Measurements from ENCODE around the gene UGDH.
"Not testable (repeated sequence)": the region's sequence is repeated elsewhere in the genome, so short reads cannot be mapped to it uniquely, and the experiment has no call there.

Gene UGDH

DNA sequence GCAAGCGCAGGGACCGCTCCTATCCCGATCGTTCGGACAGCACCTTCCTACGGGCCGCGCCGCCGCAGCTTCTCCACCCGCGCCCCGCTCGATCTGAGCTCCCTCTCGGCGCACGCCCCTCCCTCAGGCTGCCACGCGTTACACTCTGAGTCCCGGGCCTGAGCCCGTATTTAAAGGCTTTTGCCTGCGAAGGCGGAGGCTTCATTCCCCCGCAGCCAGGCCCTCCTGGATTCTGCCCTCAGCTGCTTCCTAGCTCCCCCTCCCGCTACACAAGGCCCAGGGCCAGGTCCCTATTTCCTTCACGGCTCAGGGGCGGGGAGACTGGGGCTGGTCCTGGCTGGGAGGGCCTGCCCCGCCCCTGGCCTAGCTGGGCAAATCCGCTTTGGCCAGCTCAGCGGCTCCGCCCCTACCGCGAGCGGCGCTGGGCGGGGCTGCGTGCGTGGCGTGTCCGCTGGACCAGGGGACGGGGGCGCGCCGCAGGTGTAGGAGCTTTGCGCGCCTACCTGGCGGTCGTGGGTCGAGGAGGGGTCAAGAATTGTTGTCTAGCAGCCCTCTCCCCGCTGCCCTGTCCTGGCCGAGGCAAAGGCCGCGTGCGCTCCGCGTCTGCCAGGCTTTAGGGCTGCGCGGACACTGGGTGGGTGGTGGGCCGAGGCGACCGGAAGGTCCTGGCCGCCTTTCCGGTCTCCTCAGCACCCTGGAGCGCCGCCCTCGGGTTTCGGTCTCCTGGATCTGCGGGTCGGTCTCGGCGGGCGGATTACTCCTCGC, at the start of gene UGDH:
Gene UGDH (minus strand): TSS at position 144 of the 765 bp plus-strand sequence. CDS start 5,927 bp downstream, outside the sequence.
- peak; percentile 81 for DNase-seq (ENCODE audit: low read depth, low spot score)

DNA sequence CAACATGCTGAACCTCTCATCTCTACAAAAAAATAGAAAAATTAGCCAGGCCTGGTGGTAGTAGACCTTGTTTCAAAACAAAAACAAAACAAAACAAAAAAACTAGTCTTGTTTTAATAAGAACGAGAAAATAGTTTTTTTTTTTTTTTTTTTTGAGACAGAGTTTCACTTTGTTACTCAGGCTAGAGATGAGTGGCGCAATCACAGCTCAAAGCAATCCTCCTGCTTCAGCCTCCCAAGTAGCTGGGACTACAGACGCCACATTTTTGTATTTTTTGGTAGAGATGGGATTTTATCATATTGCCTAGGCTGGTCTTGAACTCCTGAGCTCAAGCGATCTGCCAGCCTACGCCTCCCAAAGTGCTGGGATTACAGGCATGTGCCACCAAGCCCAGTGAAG, 47.7 kb upstream of the UGDH start:
- DNase-seq (ENCODE audit: low read depth, low spot score): no peak

DNA sequence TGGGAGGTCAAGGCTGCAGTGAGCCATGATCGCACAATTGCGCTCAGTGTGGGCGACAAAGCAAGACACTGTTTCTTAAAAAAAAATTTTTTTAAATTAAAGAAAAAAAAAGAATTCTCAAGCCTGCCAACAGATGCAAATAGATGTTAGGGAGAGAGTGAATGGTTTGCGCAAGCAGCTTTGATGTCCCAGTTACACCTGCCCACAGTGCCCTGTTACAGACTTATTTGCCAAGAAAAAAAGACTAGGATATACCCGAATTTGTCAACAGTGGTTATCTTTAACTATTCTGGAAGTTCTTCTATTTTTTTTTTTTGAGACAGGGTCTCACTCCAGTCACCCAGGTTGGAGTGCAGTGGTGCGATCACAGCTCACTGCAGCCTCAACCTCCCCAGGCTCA, 44.3 kb upstream of the UGDH start:
- no peak for DNase-seq (ENCODE audit: low read depth, low spot score)

DNA sequence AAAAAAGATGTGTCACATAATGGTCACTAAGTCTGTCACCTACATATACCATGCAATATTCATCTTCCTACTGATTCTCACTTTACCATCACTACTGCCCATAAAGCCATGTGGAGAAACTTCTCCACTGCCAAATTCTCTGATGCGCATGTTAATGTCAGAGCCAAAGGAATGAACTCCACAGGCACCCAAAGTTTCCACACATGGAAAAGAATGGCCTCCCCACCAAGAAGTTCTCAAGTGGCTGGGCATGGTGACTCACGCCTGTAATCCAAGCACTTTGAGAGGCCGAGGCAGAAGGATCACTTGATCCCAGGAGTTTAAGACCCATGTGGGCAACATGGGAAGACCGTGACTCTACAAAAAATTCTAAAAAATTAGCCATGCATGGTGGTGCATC, 43.8 kb upstream of the UGDH start:
- DNase-seq (ENCODE audit: low read depth, low spot score): no peak

DNA sequence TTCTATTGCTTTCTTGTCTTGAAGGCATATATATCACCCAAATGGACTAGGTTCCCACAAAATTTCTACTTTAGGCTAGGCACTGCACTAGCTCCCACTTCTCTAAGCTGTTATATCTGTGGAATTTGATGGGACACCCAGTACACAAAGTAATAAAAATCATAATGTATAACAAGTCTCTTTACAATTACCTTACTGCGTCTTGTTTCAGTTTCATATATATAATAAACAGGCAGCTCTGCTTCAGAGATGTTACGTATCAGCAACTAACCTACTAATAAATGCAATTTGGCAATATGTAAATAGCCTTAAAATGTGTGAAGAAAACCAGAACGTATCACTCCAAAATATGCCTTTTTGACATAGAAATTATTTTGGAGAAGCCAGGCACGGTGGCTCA, 42.0 kb upstream of the UGDH start:
- DNase-seq (ENCODE audit: low read depth, low spot score): no peak

DNA sequence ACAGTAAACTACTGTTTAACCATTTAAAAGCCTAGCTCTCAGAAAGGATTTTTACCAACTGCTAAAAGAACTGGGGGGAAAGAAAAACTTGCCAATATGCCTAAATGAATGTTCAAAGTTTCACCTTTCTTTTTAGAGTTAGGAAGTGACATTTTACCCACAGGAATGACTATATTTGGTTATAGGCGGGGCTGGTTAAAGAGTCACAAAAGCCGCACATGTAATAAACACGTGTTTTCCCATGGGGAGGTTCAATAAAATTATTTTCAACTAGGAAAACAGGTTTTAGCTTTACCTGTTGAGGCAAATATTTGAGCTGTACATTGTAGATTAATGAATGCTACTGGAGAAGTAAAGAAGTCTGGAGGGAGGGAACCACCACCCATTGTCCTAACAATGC, 41.6 kb upstream of the UGDH start:
- DNase-seq (ENCODE audit: low read depth, low spot score): no peak

DNA sequence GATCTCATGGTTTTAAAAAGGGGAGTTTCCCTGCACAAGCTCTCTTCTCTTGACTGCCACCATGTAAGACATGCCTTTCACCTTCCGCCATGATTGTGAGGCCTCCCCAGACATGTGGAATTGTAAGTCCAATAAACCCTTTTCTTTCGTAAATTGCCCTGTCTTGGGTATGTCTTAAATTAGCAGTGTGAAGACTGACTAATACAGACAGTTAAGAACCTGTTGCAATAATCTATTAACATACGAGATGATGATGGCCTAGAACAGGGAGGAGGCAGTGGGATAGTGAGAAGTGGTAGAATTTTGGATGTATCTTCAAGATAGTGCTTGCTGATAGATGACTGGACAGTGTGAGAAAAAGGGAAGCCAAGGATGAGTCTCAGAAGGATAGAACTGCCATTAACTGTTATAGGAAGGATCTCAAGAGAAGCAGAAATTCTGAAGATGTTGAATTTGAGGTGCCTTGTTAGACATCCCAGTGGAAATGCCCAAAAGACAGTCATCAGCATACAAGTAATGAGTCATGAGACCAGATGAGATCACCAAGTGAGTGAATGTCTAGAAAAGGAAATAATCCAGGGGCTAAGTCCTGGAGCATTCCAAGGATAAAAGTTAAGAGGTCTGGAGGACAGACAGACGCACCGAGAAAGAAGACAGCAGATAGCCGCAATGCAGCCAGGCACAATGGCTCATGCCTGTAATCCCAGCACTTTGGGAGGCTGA, 38.8 kb upstream of the UGDH start:
- DNase-seq (ENCODE audit: low read depth, low spot score): no peak

DNA sequence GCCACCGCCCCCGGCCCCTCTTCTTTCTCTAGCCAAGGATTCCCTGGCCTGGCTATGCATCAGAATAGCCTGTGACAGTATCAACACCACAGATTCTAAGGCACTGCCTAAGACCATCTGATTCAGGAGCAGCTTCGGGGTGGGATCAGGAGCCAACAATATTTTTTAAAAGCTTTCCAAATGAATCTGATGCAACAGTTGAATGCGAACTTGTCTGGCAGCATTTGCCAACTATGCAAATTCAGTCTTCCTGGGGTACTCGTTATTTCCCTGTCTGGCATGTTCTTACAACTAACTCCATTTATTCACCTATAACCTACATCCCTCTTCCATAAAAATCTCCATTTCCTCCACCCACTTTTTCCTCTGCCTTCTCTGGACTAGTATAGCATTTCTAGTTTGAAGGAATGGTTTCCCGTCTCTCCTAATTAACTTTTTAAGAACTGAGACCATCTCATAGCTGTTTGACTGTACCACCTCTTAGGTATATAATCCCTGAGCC, 36.2 kb upstream of the UGDH start:
- DNase-seq (ENCODE audit: low read depth, low spot score): no peak

DNA sequence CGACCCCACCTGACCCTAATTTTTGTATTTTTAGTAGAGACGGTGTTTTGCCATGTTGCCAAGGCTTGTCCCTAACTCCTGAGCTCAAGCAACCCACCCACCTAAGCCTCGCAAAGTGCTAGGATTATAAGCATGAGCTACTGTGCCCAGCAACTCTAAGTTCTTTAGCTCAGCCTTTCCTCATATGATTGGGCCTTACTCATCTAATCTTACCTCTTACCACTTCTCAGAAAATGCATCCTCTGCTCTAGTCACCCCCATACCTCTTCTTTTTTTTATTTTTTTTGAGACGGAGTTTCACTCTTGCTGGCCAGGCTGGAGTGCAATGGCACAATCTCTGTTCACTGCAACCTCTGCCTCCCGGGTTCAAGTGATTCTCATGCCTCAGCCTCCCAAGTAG, 35.6 kb upstream of the UGDH start:
- DNase-seq (ENCODE audit: low read depth, low spot score): no peak

DNA sequence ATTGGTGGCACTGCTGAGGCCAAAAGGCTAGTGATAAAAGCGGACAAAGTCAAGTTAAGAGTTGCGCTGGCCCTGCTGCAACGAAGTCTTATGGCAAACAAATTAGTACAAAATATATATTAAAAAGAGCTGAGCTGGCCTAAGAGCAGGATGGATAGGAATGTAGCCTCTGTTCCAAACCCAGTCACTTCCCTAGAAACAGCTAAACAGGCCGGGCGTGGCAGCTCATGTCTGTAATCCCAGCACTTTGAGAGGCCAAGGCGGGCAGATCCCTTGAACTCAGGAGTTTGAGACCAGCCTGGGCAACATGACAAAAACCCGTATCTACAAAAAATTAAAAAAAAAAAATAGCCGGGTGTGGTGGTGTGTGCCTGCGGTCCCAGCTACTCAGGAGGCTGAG, 32.4 kb upstream of the UGDH start:
- no peak for DNase-seq (ENCODE audit: low read depth, low spot score)

DNA sequence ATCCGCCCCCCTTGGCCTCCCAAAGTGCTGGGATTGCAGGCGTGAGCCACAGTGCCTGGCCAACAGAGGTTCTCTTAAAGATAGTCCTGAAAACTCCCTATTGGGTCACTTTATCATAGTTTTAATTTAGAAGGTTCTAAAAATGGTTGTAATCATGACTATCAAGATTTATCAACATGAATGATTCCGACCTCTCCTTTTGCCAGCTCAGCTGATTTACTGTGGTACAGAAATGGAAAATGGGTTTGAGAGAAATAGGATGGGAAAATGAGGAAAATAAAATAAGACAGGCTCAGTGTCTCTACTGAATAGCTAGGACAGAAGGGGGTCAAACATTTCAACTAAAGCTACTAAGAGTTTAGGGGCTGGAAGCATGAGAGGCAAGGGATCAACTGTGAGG, 28.2 kb upstream of the UGDH start:
- DNase-seq (ENCODE audit: low read depth, low spot score): no peak

DNA sequence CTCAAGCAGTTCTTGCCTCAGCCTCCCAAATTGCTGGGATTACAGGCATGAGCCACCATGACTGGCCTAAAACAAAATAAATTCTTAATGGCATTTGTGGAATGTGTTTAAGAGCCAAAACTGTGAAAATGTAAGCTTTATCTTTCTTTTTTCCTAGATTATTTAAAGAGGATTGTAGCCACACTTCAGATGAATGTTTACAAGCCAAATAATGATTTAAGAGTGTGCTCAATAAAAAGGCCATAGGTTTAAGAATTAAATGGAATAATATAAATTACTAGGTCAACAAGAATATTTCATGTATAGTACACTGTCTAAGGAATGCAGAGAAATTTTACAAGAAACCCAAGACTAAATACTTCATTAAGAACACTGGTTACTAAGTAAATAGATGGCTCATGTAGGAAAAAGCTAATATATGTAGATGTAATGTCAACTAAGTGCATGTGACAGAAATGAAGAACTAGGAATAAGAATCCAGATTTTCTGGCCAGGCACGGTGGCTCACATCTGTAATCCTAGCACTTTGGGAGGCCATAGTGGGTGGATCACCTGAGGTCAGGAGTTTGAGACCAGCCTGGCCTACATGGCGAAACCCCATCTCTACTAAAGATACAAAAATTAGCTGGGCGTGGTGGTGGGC, 21.3 kb upstream of the UGDH start:
- DNase-seq (ENCODE audit: low read depth, low spot score): no peak

DNA sequence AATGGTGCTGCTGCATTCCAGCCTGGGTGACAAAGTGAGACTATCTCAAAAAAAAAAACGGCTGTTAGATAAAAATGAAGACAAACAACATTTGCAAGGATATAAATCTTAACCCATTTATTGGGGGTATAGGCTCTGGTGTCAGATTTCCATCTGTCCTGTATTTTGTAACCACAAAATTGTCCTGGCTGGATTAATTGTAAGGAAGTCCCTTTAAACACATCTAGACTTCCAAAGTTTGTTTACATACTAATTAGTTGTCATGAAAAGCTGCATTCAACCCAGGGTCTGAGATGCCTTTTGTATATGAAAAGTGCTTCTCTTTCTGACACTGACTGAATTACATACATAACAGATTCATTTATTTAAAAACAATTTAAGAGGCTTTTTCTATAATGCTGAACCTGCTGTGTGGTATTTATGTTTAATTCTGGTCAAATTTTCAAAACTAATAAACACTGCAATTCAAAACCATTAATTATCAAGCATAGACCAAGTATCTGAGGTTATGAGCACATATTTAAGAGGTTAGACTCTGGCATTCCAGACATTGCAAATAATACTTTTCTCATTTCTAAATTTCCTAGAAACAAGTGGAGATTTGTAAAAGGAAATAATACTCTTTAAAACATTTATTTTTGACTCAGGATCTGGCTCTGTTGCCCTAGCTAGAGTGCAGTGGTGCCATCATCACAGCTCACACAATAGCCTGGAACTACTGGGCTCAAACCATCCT, 17.5 kb upstream of the UGDH start:
- DNase-seq (ENCODE audit: low read depth, low spot score): no peak

DNA sequence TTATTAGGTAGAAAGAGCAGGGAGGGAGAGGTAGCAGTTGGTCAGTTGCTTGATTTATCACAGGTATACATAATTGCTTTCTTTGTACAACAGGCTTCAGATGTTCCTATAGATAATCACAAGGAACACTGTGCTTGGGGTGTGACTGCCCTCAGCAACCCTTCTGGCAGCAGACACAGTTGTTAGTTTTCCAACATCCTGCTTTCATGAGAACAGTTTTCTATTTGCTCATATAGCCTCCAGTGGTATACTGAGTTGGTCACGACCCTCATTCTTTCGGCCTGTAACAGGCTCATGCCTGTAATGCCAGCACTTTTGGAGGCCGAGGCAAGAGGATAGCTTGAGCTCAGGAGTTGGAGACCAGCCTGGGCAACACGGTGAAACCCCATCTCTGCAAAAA, 16.8 kb upstream of the UGDH start:
- DNase-seq (ENCODE audit: low read depth, low spot score): not testable (repeated sequence)

DNA sequence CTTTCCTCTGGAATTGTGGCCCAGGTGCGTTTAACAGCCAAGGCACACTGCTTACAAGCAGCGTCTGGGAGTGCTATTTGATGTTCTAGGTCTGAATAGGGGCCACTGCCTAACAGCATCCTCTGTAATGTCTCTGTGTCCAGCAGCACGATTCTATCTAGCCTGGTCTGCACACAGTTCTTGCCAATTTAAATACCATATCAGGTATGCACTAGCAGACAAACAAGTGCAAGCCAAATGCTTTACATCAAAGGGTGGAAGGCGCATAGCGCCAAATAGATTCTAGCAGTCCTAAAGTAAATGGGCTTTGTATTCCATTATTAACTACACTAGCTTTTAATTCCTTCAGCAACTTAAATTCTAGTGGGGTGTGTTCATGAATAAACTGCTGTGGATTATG, 15.8 kb upstream of the UGDH start:
- no peak for DNase-seq (ENCODE audit: low read depth, low spot score)

DNA sequence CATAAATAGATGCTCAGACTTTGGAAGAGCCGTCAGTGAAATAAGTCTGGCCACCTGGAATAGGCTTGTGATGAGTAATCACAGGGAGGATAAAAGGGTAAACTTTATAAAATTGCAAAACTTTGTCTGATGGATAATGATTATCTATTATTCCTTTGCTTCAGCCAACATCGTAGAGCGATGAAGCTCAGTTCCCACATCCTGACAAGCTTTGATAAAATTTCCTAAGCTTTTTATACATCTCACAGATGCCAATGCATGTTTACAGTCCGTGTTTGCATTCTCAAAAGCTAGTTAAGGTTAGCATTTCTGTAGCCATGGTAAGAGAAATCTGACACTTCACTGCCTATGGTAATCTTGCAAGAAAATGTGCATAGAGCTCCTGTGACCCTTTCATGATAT, 15.4 kb upstream of the UGDH start:
- no peak for DNase-seq (ENCODE audit: low read depth, low spot score)

DNA sequence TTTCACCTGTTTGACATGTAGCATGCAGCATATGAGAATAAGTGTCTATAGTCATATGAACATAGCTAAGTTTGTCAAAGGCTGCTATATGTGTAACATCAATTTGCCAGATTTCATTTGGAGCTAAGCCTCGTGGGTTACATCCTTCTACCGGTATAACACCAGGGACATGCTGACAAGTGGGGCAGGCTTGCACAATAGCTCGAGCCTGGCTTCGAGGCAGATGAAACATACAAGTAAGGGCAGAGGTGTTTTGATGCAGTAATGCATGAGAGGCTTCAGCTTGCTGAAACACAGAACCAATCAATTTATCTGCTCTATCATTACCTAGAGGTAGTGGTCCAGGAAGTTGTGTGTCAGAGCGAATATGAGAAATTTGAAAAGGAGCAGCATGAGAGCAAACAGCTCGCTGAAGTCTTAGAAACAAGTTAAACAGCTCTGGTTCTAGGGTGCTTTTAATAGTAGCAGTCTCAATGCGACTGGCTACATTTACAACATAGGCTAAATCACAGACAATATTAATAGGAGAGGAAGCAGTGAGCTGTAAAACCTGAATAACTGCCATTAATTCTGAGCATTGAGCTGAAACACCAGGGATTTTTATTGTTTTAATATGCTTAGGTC, 14.9 kb upstream of the UGDH start:
- no peak for DNase-seq (ENCODE audit: low read depth, low spot score)

DNA sequence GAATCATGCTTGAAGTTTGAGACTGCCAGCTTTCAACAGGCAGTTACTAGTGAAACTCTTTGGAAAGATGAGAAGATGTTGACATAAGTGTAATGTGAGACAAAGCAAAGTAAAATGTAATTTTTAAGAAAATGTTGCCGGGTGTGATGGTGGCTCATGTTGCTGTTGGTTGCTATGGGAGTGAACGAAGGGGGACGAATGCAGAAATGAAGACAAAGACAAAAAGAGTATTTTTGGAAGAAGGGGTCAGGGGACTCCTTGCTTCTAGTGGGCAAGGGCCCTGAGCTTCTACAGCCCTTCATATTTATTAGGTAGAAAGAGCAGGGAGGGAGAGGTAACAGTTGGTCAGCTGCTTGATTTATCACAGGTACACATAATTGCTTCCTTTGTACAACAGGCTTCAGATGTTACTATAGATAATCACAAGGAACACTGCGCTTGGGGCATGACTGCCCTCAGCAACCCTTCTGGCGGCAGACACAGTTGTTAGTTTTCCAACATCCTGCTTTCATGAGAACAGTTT, 11.9 kb upstream of the UGDH start:
- DNase-seq (ENCODE audit: low read depth, low spot score): no peak

DNA sequence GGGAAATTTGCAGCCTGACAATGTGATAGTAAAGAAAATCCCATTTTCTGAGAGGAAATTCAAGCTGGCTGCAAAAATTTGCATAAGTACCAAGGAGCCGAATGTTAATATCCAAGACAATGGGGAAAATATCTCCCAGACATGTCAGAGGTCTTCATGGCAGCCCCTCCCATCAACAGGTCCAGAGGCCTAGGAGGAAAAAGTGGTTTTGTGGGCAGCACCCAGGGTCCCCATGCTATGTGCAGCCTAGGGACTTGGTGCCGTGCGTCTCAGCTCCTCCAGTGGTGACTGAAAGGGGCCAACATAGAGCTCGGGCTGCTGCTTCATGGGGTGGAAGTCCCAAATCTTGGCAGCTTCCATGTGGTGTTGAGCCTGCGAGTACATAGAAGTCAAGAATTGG, 6.3 kb upstream of the UGDH start:
- DNase-seq (ENCODE audit: low read depth, low spot score): no peak

DNA sequence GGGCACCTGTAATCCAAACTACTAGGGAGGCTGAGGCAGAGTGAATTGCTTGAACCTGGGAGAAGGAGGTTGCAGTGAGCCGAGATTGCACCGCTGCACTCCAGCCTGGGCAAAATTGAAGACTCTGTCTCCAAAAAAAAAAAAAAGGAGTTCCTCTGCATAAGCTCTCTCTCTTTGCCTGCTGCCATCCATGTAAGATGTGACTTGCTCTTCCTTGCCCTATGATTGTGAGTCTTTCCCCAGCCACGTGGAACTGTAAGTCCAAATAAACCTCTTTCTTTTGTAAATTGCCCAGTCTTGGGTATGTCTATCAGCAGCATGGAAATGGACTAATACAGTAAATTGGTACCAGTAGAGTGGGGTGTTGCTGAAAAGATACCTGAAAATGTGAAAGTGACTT, 5.0 kb upstream of the UGDH start:
- not testable (repeated sequence) for DNase-seq (ENCODE audit: low read depth, low spot score)

DNA sequence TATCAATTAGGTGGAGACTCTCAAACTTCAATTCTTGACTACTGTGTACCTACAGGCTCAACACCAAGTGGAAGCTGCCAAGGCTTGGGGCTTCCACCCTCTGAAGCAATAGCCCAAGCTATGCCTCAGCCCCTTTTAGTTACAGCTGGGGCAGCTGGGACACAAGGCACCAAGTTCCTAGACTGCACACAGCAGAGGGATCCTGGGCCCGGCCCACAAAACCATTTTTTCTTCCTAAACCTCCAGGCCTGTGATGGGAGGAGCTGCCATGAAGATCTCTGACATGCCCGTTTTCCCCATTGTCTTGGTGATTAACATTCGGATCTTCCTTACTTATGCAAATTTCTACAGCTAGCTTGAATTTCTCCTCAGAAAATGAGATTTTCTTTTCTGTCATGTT, 3.4 kb upstream of the UGDH start:
- no peak for DNase-seq (ENCODE audit: low read depth, low spot score)

Measured in iPS DF 19.7 (cell line).